K562 (cell line): ENCODE data around the gene DDX41. TPM values are rescaled to one million over a fixed set of nuclear protein-coding genes. Genes with fewer than 3 reads are reported as not detected.
A peak's percentile ranks its signal among the peaks of the same experiment; 100 is the strongest.

Source experiments
- CBX2 ChIP-seq: fragments of 200-600 bp; sonication (generic); IDR thresholded peaks from one replicate; pipeline ENCODE4 v1.6.1; 2012; ENCODE audit warnings: mild to moderate bottlenecking, low read length, inconsistent platforms; ENCODE audit not compliant: insufficient read depth, poor library complexity, severe bottlenecking
- CBX5 ChIP-seq: IDR thresholded peaks from 2 replicates; pipeline ENCODE4 v1.6.1; 2014; ENCODE audit warnings: low read depth, borderline replicate concordance
- CHD1 ChIP-seq: fragments of 200-600 bp; sonication (generic); IDR thresholded peaks from one replicate; pipeline ENCODE4 v1.6.1; 2012; ENCODE audit warnings: mild to moderate bottlenecking, moderate library complexity, low read length, inconsistent platforms
- ELF2 ChIP-seq: fragments of 250-450 bp; sonication (Bioruptor Pico); IDR thresholded peaks from 2 replicates; pipeline ENCODE4 v1.5.0; 2021; ENCODE audit warnings: mild to moderate bottlenecking
- EP300 ChIP-seq: IDR thresholded peaks from 2 replicates; pipeline ENCODE4 v1.6.1; 2012; ENCODE audit warnings: low read length, improper control_type of control experiment
- ERF ChIP-seq: fragments of 450-650 bp; formaldehyde crosslinking; IDR thresholded peaks from 2 replicates; pipeline ENCODE4 v1.4.0; 2020; ENCODE audit warnings: mild to moderate bottlenecking, mixed read lengths
- FIP1L1 ChIP-seq: fragments of 200-400 bp; formaldehyde crosslinking; IDR thresholded peaks from 2 replicates; pipeline ENCODE4 v1.6.1; 2018; ENCODE audit warnings: mild to moderate bottlenecking, low read depth, low read length; ENCODE audit not compliant: poor library complexity, severe bottlenecking
- LARP7 ChIP-seq: fragments of 450-650 bp; IDR thresholded peaks from 2 replicates; pipeline ENCODE4 v1.6.1; 2016
- LCOR ChIP-seq: sonication (generic); formaldehyde crosslinking; IDR thresholded peaks from 2 replicates; pipeline ENCODE4 v1.8.0; 2022; ENCODE audit warnings: mild to moderate bottlenecking, missing genetic modification reagents
- MYC ChIP-seq, 2 experiments: fragments of 250-450 bp in 1 of 2; sonication (Bioruptor Pico) in 1 of 2; IDR thresholded peaks; 2 replicates each; pipeline versions ENCODE4 v1.5.1 to v1.6.1; 2012 to 2021; ENCODE audit warnings: low read depth in 2 of 2, borderline replicate concordance in 1 of 2, improper control_type of control experiment in 1 of 2, low read length in 1 of 2, mild to moderate bottlenecking in 1 of 2, moderate library complexity in 1 of 2
- NEUROD1 ChIP-seq: fragments of 150-350 bp; IDR thresholded peaks from 2 replicates; pipeline ENCODE4 v1.6.1; 2014; ENCODE audit warnings: borderline replicate concordance, low read length, low read depth; ENCODE audit not compliant: partially characterized antibody
- NR1H2 ChIP-seq: sonication (generic); formaldehyde crosslinking; IDR thresholded peaks from 2 replicates; pipeline ENCODE4 v1.4.0; 2020; ENCODE audit warnings: mild to moderate bottlenecking, missing genetic modification reagents
- PCBP1 ChIP-seq: fragments of 200-400 bp; formaldehyde crosslinking; IDR thresholded peaks from 2 replicates; pipeline ENCODE4 v1.6.1; 2018; ENCODE audit warnings: mild to moderate bottlenecking, low read depth, low read length; ENCODE audit not compliant: poor library complexity, severe bottlenecking
- PML ChIP-seq: IDR thresholded peaks from 2 replicates; pipeline ENCODE4 v1.6.1; 2012; ENCODE audit warnings: low read length, inconsistent platforms
- RCOR1 ChIP-seq, 2 experiments: IDR thresholded peaks; 2 replicates each; pipeline ENCODE4 v1.6.1; 2012; ENCODE audit warnings: low read depth in 2 of 2, low read length in 2 of 2, borderline replicate concordance in 1 of 2, improper control_type of control experiment in 1 of 2
- SIX5 ChIP-seq, 2 experiments: IDR thresholded peaks; 2 replicates each; pipeline ENCODE4 v1.6.1; 2011; ENCODE audit warnings: low read length in 2 of 2, borderline replicate concordance in 1 of 2, low read depth in 1 of 2, mild to moderate bottlenecking in 1 of 2, moderate library complexity in 1 of 2; ENCODE audit not compliant: insufficient read depth in 1 of 2
- SMARCA4 ChIP-seq: fragments of 450-650 bp; IDR thresholded peaks from 2 replicates; pipeline ENCODE4 v1.6.1; 2016
- SMARCE1 ChIP-seq: fragments of 450-650 bp; IDR thresholded peaks from 2 replicates; pipeline ENCODE4 v1.7.1; 2016; ENCODE audit warnings: mild to moderate bottlenecking
- SOX6 ChIP-seq: fragments of 450-650 bp; IDR thresholded peaks from 2 replicates; pipeline ENCODE4 v1.6.1; 2014; ENCODE audit warnings: mild to moderate bottlenecking
- SRSF7 ChIP-seq: fragments of 200-400 bp; formaldehyde crosslinking; optimal IDR thresholded peaks from 2 replicates; pipeline ENCODE3; 2017; ENCODE audit warnings: mild to moderate bottlenecking, low read depth, low read length
- ZFX ChIP-seq: sonication (generic); formaldehyde crosslinking; IDR thresholded peaks from 2 replicates; pipeline ENCODE4 v1.8.0; 2022; ENCODE audit warnings: mild to moderate bottlenecking, missing genetic modification reagents, moderate library complexity
- ZNF174 ChIP-seq: fragments of 250-450 bp; sonication (Bioruptor Pico); IDR thresholded peaks from 2 replicates; pipeline ENCODE4 v1.4.0; 2020; ENCODE audit warnings: mild to moderate bottlenecking
- ZNF263 ChIP-seq: sonication (generic); formaldehyde crosslinking; IDR thresholded peaks from 2 replicates; pipeline ENCODE4 v1.8.0; 2022; ENCODE audit warnings: mild to moderate bottlenecking, missing genetic modification reagents, borderline replicate concordance
- ZNF589 ChIP-seq: fragments of 200-800 bp; sonication (Bioruptor generic); IDR thresholded peaks from 2 replicates; pipeline ENCODE4 v1.6.1; 2016; ENCODE audit warnings: low read depth, missing genetic modification characterization, missing compliant biosample characterization
- polyA plus RNA-seq, 8 experiments: library from polyadenylated mRNA; depleted of rRNA in 4 of 8; stranded (reverse) in 5 of 8; unstranded in 3 of 8; fragments of >200 nt; fragmentation: Nextera tagmentation in 2 of 8; fragmentation: Illumina TruSeq in 1 of 8; extraction: Ambion mirVana in 2 of 8; extraction: Trizol in 1 of 8; gene quantifications; 2 replicates each; pipeline versions ENCODE4 v1.2.1 to v1.2.3, GENCODE V29; 2011 to 2014; ENCODE audit warnings: inconsistent platforms in 1 of 8, missing spikeins in 1 of 8
- total RNA-seq, 7 experiments: library from RNA; depleted of rRNA in 6 of 7; stranded (reverse); fragments of >200 nt in 6 of 7; fragmentation: Illumina TruSeq in 2 of 7; extraction: Trizol in 2 of 7; gene quantifications; 2 replicates each; pipeline versions ENCODE4 v1.2.1 to v1.2.3, GENCODE V29; 2011 to 2021; ENCODE audit warnings: low replicate concordance in 1 of 7
- TF ChIP-seq, protein P1 (sequence below), 2 experiments: IDR thresholded peaks; 2 replicates each; pipeline ENCODE4 v1.6.1; 2012; ENCODE audit warnings: improper control_type of control experiment in 2 of 2, low read depth in 2 of 2, low read length in 2 of 2, borderline replicate concordance in 1 of 2
- TF ChIP-seq, protein P2 (sequence below), 2 experiments: fragments of 450-650 bp; conservative IDR thresholded peaks; 2 replicates each; pipeline ENCODE4 v1.6.1; 2017; ENCODE audit warnings: mild to moderate bottlenecking in 2 of 2, moderate library complexity in 2 of 2

Gene DDX41
- total and polyA plus RNA-seq, 9 of the 15 experiments (the other 6 are each of a cell fraction or from before 2014, with no cell fraction given) = 38.2 to 284 (median 116) TPM

DNA sequence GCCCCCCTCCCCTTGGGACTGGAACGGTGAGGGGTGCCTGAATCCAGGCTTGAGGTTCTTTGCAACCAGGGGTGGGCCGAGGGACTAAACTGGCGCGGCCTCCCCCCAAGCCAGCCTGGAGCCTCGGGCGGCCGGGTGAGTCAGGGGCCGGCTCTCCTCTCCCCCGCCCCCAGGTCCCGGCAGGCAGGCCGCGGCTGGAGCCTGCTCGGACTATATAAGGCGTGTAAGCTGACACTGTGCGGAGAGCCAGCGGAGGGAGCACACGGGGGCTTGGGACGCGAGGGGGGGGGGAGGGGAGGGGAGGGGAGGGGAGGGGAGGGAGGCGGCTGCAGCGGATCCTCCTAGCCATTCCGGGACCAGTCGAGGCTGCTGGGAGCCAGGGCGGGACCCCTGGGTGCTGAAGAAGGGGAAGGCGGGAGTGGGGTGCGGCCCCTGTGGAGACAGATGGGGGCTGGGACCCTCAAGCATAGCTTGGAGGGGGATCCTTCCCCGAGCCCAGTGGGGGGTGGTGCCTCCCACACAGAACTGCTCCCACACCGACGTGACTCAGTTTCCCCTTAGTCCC lies 20.0 kb downstream of the DDX41 start (continued):
- TF ChIP-seq, protein P1, sequence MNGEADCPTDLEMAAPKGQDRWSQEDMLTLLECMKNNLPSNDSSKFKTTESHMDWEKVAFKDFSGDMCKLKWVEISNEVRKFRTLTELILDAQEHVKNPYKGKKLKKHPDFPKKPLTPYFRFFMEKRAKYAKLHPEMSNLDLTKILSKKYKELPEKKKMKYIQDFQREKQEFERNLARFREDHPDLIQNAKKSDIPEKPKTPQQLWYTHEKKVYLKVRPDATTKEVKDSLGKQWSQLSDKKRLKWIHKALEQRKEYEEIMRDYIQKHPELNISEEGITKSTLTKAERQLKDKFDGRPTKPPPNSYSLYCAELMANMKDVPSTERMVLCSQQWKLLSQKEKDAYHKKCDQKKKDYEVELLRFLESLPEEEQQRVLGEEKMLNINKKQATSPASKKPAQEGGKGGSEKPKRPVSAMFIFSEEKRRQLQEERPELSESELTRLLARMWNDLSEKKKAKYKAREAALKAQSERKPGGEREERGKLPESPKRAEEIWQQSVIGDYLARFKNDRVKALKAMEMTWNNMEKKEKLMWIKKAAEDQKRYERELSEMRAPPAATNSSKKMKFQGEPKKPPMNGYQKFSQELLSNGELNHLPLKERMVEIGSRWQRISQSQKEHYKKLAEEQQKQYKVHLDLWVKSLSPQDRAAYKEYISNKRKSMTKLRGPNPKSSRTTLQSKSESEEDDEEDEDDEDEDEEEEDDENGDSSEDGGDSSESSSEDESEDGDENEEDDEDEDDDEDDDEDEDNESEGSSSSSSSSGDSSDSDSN (IDR thresholded peaks at IDR 0.05; ENCODE audit: borderline replicate concordance in 1 of 2, low read depth in 2 of 2, low read length in 2 of 2) = peak; percentile 22 to 78; a peak in 2 of 4 replicates
- TF ChIP-seq, protein P2, sequence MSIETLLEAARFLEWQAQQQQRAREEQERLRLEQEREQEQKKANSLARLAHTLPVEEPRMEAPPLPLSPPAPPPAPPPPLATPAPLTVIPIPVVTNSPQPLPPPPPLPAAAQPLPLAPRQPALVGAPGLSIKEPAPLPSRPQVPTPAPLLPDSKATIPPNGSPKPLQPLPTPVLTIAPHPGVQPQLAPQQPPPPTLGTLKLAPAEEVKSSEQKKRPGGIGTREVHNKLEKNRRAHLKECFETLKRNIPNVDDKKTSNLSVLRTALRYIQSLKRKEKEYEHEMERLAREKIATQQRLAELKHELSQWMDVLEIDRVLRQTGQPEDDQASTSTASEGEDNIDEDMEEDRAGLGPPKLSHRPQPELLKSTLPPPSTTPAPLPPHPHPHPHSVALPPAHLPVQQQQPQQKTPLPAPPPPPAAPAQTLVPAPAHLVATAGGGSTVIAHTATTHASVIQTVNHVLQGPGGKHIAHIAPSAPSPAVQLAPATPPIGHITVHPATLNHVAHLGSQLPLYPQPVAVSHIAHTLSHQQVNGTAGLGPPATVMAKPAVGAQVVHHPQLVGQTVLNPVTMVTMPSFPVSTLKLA (conservative IDR thresholded peaks at IDR 0.05) = peak in 1 of 2 experiments; percentile 9; a peak in 1 of 4 replicates
- TF ChIP-seq FIP1L1 = peak; percentile 73
- TF ChIP-seq CBX5 = no peak
- no peak for TF ChIP-seq SRSF7
- TF ChIP-seq CHD1 = peak; percentile 93
- TF ChIP-seq ZNF589 = peak; percentile 68; the same call in 1 of the 2 replicates
- no peak for TF ChIP-seq SIX5 (IDR thresholded peaks at IDR 0.05; ENCODE audit: borderline replicate concordance in 1 of 2, insufficient read depth in 1 of 2, low read depth in 1 of 2, low read length in 2 of 2)
- TF ChIP-seq SMARCE1 = peak; percentile 39; the same call in 1 of the 2 replicates
- no peak for TF ChIP-seq NEUROD1
- 0 out of 2 replicates have a peak, but pooled peaks have one; percentile 15 for TF ChIP-seq EP300
- 0 out of 2 replicates have a peak, but pooled peaks have one; percentile 15 for TF ChIP-seq ELF2
- TF ChIP-seq PCBP1 = peak; percentile 98
- TF ChIP-seq ZNF263 (CRISPR knock-in tag) = peak; percentile 44; the same call in 1 of the 2 replicates
- no peak for TF ChIP-seq NR1H2 (CRISPR knock-in tag)
- TF ChIP-seq MYC (IDR thresholded peaks at IDR 0.05; ENCODE audit: low read depth, low read length) = peak; percentile 57; the same call in 1 of the 2 replicates
- TF ChIP-seq MYC (CRISPR knock-in tag; IDR thresholded peaks at IDR 0.05; ENCODE audit: borderline replicate concordance, low read depth) = no peak
- no peak for TF ChIP-seq SOX6
- TF ChIP-seq ERF = no peak
- no peak for TF ChIP-seq ZNF174 (CRISPR knock-in tag)
- peak in 1 of 2 experiments; percentile 26; a peak in 1 of 4 replicates for TF ChIP-seq RCOR1 (IDR thresholded peaks at IDR 0.05; ENCODE audit: borderline replicate concordance in 1 of 2, low read depth in 2 of 2, low read length in 2 of 2)
- peak; percentile 76 for TF ChIP-seq ZFX (CRISPR knock-in tag)
- TF ChIP-seq LCOR = no peak; the same call in 1 of the 2 replicates
- no peak for TF ChIP-seq PML
- peak; percentile 44; the same call in 1 of the 2 replicates for TF ChIP-seq SMARCA4
- TF ChIP-seq CBX2 = no peak
- TF ChIP-seq LARP7 = no peak
